T-cell (primary cell): ENCODE results near the gene B3GALT4. TPM values are rescaled to one million over a fixed set of nuclear protein-coding genes. Genes with fewer than 3 reads are reported as not detected.

ENCODE experiments used
- ATAC-seq, 4 experiments: fragments of 200-7000 bp in 3 of 4; fragments of 150-1000 bp in 1 of 4; cut with Tn5 transposase; replicated peaks in 1 of 4; 1 replicate in 3 of 4; 2 replicates in 1 of 4; pipeline ENCODE4 v1.10.0; 2021; ENCODE audit warnings: moderate library complexity in 3 of 4, mild to moderate bottlenecking in 2 of 4, moderate number of reproducible peaks in 1 of 4
- CTCF ChIA-PET, 2 donors: fragments of 300-600 bp; sonication (Branson Sonifier 250); formaldehyde crosslinking; loops; one replicate each; lab custom pipeline; 2022; ENCODE audit warnings: antibody characterized with exemption in 2 of 2; lab: Charles Lee
- POLR2A ChIA-PET, 2 donors: fragments of 300-600 bp; sonication (Branson Sonifier 250); formaldehyde crosslinking; loops; one replicate each; lab custom pipeline; 2022; ENCODE audit warnings: antibody characterized with exemption in 2 of 2; lab: Charles Lee
- DNase-seq, 35 experiments: peaks; one replicate each; pipeline versions ENCODE4 v3.0.0 to v3.0.0-alpha.2; 2013 to 2023
- H3K27ac ChIP-seq: one replicate; pipeline ENCODE4 v1.5.1; 2013; ENCODE audit warnings: low read length
- H3K27me3 ChIP-seq, 2 experiments: replicated peaks in 1 of 2; 1 replicate in 1 of 2; 2 replicates in 1 of 2; pipeline versions ENCODE4 v1.6.1 to v1.7.0; 2013; ENCODE audit warnings: low read length in 1 of 2, mixed read lengths in 1 of 2; ENCODE audit not compliant: control insufficient read depth in 2 of 2, insufficient read depth in 2 of 2; ENCODE audit errors: extremely low read depth in 1 of 2
- H3K36me3 ChIP-seq, 2 donors: 1 replicate in 1 of 2; 2 replicates in 1 of 2; pipeline versions ENCODE4 v1.6.1 to v1.7.0; 2013; ENCODE audit warnings: low read length in 1 of 2; ENCODE audit not compliant: control insufficient read depth in 2 of 2, insufficient read depth in 1 of 2; ENCODE audit errors: extremely low read depth in 1 of 2
- H3K4me1 ChIP-seq, 2 experiments: 1 replicate in 1 of 2; 2 replicates in 1 of 2; pipeline versions ENCODE4 v1.6.1 to v1.7.0; 2013; ENCODE audit warnings: low read length in 2 of 2, mixed read lengths in 1 of 2; ENCODE audit not compliant: insufficient read depth in 2 of 2, control insufficient read depth in 1 of 2; ENCODE audit errors: extremely low read depth in 1 of 2
- H3K4me3 ChIP-seq, 2 donors: 1 replicate in 1 of 2; 2 replicates in 1 of 2; pipeline versions ENCODE4 v1.5.1 to v1.7.0; 2013; ENCODE audit warnings: mild to moderate bottlenecking in 2 of 2, low read length in 1 of 2, moderate library complexity in 1 of 2; ENCODE audit not compliant: control insufficient read depth in 1 of 2; ENCODE audit errors: extremely low read depth in 1 of 2
- H3K9me3 ChIP-seq: 2 replicates; pipeline ENCODE4 v1.7.0; 2013
- H3K27ac Mint-ChIP-seq, 2 donors: one replicate each; pipeline ENCODE4 v1.8.0; 2020 to 2021; ENCODE audit warnings: mild to moderate bottlenecking in 2 of 2, mixed read lengths in 2 of 2
- H3K27me3 Mint-ChIP-seq, 2 donors: one replicate each; pipeline ENCODE4 v1.8.0; 2021 to 2022; ENCODE audit warnings: mixed read lengths in 2 of 2
- H3K36me3 Mint-ChIP-seq: one replicate; pipeline ENCODE4 v1.8.0; 2021; ENCODE audit warnings: mixed read lengths
- H3K4me1 Mint-ChIP-seq, 3 donors: one replicate each; pipeline ENCODE4 v1.8.0; 2020 to 2022; ENCODE audit warnings: mixed read lengths in 3 of 3, mild to moderate bottlenecking in 1 of 3
- H3K4me3 Mint-ChIP-seq, 3 donors: one replicate each; pipeline ENCODE4 v1.8.0; 2020 to 2022; ENCODE audit warnings: mild to moderate bottlenecking in 3 of 3, mixed read lengths in 3 of 3, moderate library complexity in 3 of 3
- H3K9me3 Mint-ChIP-seq, 3 donors: one replicate each; pipeline ENCODE4 v1.8.0; 2020 to 2022; ENCODE audit warnings: mixed read lengths in 3 of 3
- WGBS: methylation state at CpG from one replicate; pipeline ENCODE4 v1.1.5; 2013; ENCODE audit warnings: missing lambda C conversion rate; ENCODE audit not compliant: insufficient coverage; 5-methylcytosine and 5-hydroxymethylcytosine counted together
- total RNA-seq, 35 experiments: library from RNA in 6 of 35; stranded (reverse) in 6 of 35; fragments of 120-200 nt in 1 of 35; gene quantifications; one replicate each; pipeline versions ENCODE4 v1.2.1 to v1.2.4 and lab custom pipeline; 2013 to 2026

B3GALT4 gene
- total RNA-seq, 5 donors from 2014 or later (not counting 1 experiment from before 2014, with no cell fraction given) = 12.2 to 47.2 (median 40.4) TPM

GRCh38 chr6:33314943-33315792 is 38.2 kb downstream of the B3GALT4 start:
- POLR2A ChIA-PET = no interaction called here
- no peaks in the 10 kb centered on the region for H3K27me3 ChIP-seq
- Mint-ChIP-seq H3K9me3 (no peaks in the 10 kb centered on the region), H3K4me3 (peak overlapping the region; percentile 98 to 100 (median 99)), H3K4me1 (peaks cover 73 to 78% (median 74%) of the 10 kb centered on the region in 3 donors), H3K27me3 (no peaks in the 10 kb centered on the region), H3K27ac (peak overlapping the region; percentile 97 to 98), H3K36me3 (peaks cover 28% of the 10 kb centered on the region)
- CTCF ChIA-PET = no interaction called here
- WGBS = 70% methylated on average over 37 of the region's 47 CpGs
- ATAC-seq = no peak
- peak in 1 of 35 experiments; percentile 6 for DNase-seq
- H3K4me3 ChIP-seq = peak overlapping the region; percentile 35 to 93
- H3K9me3 ChIP-seq = no peaks in the 10 kb centered on the region
- peaks cover 6 to 40% of the 10 kb centered on the region in 2 donors for H3K36me3 ChIP-seq
- peaks cover 37 to 81% of the 10 kb centered on the region in 2 experiments for H3K4me1 ChIP-seq
- peak overlapping the region; percentile 99 for H3K27ac ChIP-seq

GRCh38 chr6:33315793-33316602 is 39.1 kb downstream of the B3GALT4 start:
- Mint-ChIP-seq H3K9me3 (no peaks in the 10 kb centered on the region), H3K27ac (peak overlapping the region; percentile 97 to 98), H3K36me3 (peaks cover 29% of the 10 kb centered on the region), H3K4me3 (peak overlapping the region; percentile 69 to 100 (median 99)), H3K27me3 (no peaks in the 10 kb centered on the region), H3K4me1 (peaks cover 77 to 82% (median 78%) of the 10 kb centered on the region in 3 donors)
- H3K4me3 ChIP-seq = no peak overlapping the region
- ChIA-PET CTCF (no interaction called here), POLR2A (no interaction called here)
- no peaks in the 10 kb centered on the region for H3K9me3 ChIP-seq
- H3K27me3 ChIP-seq = no peaks in the 10 kb centered on the region
- WGBS = 97% methylated on average over 11 of the region's 17 CpGs
- no peak for ATAC-seq
- DNase-seq = no peak
- peaks cover 40 to 81% of the 10 kb centered on the region in 2 experiments for H3K4me1 ChIP-seq
- peaks cover 10 to 41% of the 10 kb centered on the region in 2 donors for H3K36me3 ChIP-seq
- peak overlapping the region; percentile 99 for H3K27ac ChIP-seq

GRCh38 chr6:33316603-33317418 is 39.9 kb downstream of the B3GALT4 start:
- H3K9me3 ChIP-seq = no peaks in the 10 kb centered on the region
- peak overlapping the region; percentile 67 for H3K27ac ChIP-seq
- Mint-ChIP-seq H3K4me1 (peaks cover 76 to 86% (median 81%) of the 10 kb centered on the region in 3 donors), H3K27ac (peak overlapping the region; percentile 97 to 98), H3K27me3 (no peaks in the 10 kb centered on the region), H3K4me3 (peak overlapping the region; percentile 69 to 100 (median 98)), H3K9me3 (no peaks in the 10 kb centered on the region), H3K36me3 (peaks cover 29% of the 10 kb centered on the region)
- 95% methylated on average over 9 of the region's 19 CpGs for WGBS
- peaks cover 12 to 44% of the 10 kb centered on the region in 2 donors for H3K36me3 ChIP-seq
- peak overlapping the region in 1 of 2 donors; percentile 34 for H3K4me3 ChIP-seq
- ATAC-seq = no peak
- no peak for DNase-seq
- POLR2A ChIA-PET = interaction anchor here (0.5 to 1.6 kb wide), 5 partner anchors 18 to 345 kb away, joined by 3 to 7 read pairs (median 4); partner anchors contain the start of gene RGL2 (in 1 of the 2)
- CTCF ChIA-PET = interaction anchor here in 1 of 2 donors (0.6 to 2.7 kb wide), 5 partner anchors 10 to 478 kb away, joined by 3 to 40 read pairs (median 7); partner anchors contain the start of genes RPS18, TAP2 and VPS52
- peaks cover 43 to 81% of the 10 kb centered on the region in 2 experiments for H3K4me1 ChIP-seq
- H3K27me3 ChIP-seq = no peaks in the 10 kb centered on the region

- POLR2A ChIA-PET = interaction anchor here (0.5 to 1.6 kb wide), 9 partner anchors 10 to 346 kb away, joined by 3 to 7 read pairs (median 3); partner anchors contain the start of genes B3GALT4 (in 1 of the 2) and RGL2 (in 1 of the 2)
- H3K36me3 ChIP-seq = peaks cover 12 to 39% of the 10 kb centered on the region in 2 donors
- H3K4me3 ChIP-seq = peak overlapping the region in 1 of 2 donors; percentile 93
- H3K27ac ChIP-seq = peak overlapping the region; percentile 67
- Mint-ChIP-seq H3K36me3 (peaks cover 33% of the 10 kb centered on the region), H3K9me3 (no peaks in the 10 kb centered on the region), H3K4me3 (peak overlapping the region; percentile 69 to 100 (median 98)), H3K4me1 (peaks cover 76 to 85% (median 80%) of the 10 kb centered on the region in 3 donors), H3K27me3 (no peaks in the 10 kb centered on the region), H3K27ac (peak overlapping the region; percentile 61 to 97)
- ATAC-seq (peak in 2 of 4 experiments; percentile 0), DNase-seq (peak in 1 of 35 experiments; percentile 61)
- no peaks in the 10 kb centered on the region for H3K9me3 ChIP-seq
- peaks cover 40 to 80% of the 10 kb centered on the region in 2 experiments for H3K4me1 ChIP-seq
- no peaks in the 10 kb centered on the region for H3K27me3 ChIP-seq
- WGBS = 0% methylated on average over 3 of the region's 27 CpGs
- CTCF ChIA-PET = interaction anchor here in 1 of 2 donors (0.6 to 2.7 kb wide), 10 partner anchors 10 to 1365 kb away, joined by 3 to 40 read pairs (median 4); partner anchors contain the start of genes PFDN6, RPS18, TAP2 and VPS52
These were observed 40.4 kb downstream of the B3GALT4 start for GRCh38 chr6:33317419-33317668.

GRCh38 chr6:33317669-33318425 is 40.9 kb downstream of the B3GALT4 start, which contains the start of gene ZBTB22:
ZBTB22 (minus strand) TSS chr6:33317744; CDS start chr6:33316916, 828 bp downstream.
- peak within 1 kb of the TSS; percentile 85 for H3K27ac ChIP-seq
- peak; percentile 67 to 76 (median 68) for ATAC-seq
- Mint-ChIP-seq H3K4me1 (peaks cover 76 to 82% (median 78%) of the 10 kb centered on the region in 3 donors), H3K27me3 (no peaks in the 10 kb centered on the region), H3K27ac (peak within 1 kb of the TSS; percentile 99), H3K36me3 (peaks cover 31% of the 10 kb centered on the region), H3K9me3 (no peaks in the 10 kb centered on the region), H3K4me3 (peak within 1 kb of the TSS; percentile 98 to 100 (median 98))
- H3K4me3 ChIP-seq = peak within 1 kb of the TSS; percentile 93 to 97
- no peaks in the 10 kb centered on the region for H3K27me3 ChIP-seq
- H3K36me3 ChIP-seq = peaks cover 12 to 39% of the 10 kb centered on the region in 2 donors
- peak; percentile 90 to 98 (median 96) for DNase-seq
- WGBS = under 1% methylated on average over 34 of the region's 44 CpGs
- ChIA-PET POLR2A (interaction anchor here (0.5 to 1.6 kb wide), 15 partner anchors 9 to 919 kb away, joined by 3 to 7 read pairs (median 4); partner anchors contain the start of genes B3GALT4 (in 1 of the 2), HMGA1 (in 1 of the 2) and RGL2 (in 1 of the 2)), CTCF (interaction anchor here (0.5 to 2.7 kb wide), 14 partner anchors 19 to 1366 kb away, joined by 3 to 40 read pairs (median 4); partner anchors contain the start of genes PFDN6 (in 1 of the 2), RPS18 (in 1 of the 2), TAP2 (in 1 of the 2) and UQCC2 (in 1 of the 2))
- no peaks in the 10 kb centered on the region for H3K9me3 ChIP-seq
- H3K4me1 ChIP-seq = peaks cover 38 to 77% of the 10 kb centered on the region in 2 experiments
